HG03060 (cell line): ENCODE data around the gene MPRIP.

Experiments used
- ATAC-seq: cut with Tn5 transposase; IDR thresholded peaks from one replicate; pipeline ENCODE4 v1.9.1; 2021; ENCODE audit warnings: low read depth, moderate number of reproducible peaks; ENCODE audit not compliant: unreplicated experiment

Gene MPRIP

GRCh38 chr17:17225901-17226300, 183.6 kb downstream of the MPRIP start:
- ATAC-seq, result no peak

DNA sequence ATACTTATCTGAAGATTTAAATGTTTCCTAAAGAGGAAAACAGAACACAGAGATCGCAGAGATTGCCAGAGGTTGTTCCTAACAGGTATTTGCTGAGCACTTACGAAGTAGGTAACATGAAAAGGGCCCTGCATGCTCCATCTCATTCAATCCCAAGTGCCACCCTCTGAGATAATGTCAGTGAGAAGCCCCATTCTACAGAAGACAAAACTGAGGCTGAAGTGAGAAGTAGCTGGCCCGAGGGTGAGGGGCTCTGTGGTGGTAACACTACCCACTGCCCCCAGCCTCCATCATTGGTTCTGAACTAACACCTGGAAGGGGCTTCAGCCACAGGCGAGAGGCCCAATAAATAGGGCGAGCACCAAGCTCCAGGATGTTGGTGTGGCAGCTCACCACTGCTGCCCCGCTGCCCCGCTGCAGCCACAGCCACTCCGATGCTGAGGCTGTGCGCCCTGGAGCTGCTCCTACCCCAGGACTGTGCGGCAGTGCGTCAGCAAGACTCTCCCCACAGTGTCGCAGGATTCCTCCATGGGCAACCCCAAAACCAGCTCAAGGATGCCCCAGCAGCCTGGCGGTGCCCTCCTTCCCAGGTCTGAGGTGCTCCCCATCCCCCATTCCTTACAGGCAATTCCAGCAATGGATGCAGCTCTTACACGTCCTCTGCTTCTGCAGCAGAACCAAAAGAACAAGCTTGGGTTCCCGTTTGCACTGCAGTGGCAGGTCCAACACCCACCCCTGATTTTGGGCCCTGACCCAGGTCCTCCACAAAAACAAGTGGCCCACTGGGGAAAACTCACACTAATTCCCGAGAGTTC, 184.4 kb downstream of the MPRIP start:
- no peak for ATAC-seq

GRCh38 chr17:17227608-17228520, 185.6 kb downstream of the MPRIP start:
- no peak for ATAC-seq

DNA sequence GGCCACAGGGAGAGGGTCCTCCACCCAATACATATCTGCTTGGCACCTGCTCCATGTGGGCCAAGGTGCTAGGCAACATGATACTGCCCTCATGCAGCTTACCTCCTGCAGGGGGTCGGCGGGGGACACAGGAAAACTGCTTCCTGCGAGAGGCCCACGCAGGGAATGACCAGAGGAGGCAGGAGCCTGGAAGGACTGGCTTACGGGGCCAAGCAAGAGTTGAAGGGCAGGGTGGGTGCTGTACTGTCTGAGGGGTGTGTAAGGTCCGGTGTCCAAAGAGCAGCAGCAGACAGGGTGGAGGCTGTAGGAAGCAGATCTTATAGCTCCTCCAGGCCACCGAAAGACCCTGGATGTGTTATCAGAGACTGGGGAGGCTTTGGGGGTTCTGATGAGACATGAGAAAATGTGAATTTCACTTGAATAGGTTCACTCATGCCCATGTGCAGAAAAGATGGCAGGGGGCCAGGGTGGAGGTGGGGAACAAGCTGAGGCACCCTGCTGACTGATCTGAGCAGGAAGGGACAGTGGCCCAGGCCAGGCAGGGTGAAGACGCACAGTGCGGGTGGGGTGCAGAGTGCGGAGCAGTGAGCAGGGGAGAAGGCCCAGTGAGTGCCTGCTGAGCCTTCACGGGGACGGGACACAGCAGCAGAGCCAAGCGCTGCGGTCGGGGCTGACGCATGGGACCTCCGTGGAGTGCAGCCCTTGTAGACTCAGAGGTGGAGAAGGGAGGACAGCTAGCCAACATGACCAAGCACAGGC, 186.4 kb downstream of the MPRIP start:
- ATAC-seq, result no peak

- no peak for ATAC-seq
These were observed 187.4 kb downstream of the MPRIP start for GRCh38 chr17:17229416-17230384.

GRCh38 chr17:17231621-17232302, 189.5 kb downstream of the MPRIP start:
- no peak for ATAC-seq

DNA sequence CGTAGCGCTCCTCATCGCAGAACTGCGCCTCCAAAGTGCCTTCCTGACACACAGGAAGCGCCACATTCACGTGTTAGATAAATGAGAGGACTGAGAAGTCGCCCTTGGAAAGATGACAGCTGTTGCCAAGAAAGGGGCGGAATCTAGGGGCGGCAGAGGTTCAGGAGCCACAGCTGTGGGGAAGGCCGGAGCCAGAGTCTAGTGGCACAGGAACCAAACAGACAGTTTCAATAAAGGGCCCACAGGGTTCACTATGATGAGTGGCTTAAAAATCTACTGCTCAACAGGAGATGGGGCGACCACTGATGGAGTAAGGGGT, 190.0 kb downstream of the MPRIP start:
- no peak for ATAC-seq

DNA sequence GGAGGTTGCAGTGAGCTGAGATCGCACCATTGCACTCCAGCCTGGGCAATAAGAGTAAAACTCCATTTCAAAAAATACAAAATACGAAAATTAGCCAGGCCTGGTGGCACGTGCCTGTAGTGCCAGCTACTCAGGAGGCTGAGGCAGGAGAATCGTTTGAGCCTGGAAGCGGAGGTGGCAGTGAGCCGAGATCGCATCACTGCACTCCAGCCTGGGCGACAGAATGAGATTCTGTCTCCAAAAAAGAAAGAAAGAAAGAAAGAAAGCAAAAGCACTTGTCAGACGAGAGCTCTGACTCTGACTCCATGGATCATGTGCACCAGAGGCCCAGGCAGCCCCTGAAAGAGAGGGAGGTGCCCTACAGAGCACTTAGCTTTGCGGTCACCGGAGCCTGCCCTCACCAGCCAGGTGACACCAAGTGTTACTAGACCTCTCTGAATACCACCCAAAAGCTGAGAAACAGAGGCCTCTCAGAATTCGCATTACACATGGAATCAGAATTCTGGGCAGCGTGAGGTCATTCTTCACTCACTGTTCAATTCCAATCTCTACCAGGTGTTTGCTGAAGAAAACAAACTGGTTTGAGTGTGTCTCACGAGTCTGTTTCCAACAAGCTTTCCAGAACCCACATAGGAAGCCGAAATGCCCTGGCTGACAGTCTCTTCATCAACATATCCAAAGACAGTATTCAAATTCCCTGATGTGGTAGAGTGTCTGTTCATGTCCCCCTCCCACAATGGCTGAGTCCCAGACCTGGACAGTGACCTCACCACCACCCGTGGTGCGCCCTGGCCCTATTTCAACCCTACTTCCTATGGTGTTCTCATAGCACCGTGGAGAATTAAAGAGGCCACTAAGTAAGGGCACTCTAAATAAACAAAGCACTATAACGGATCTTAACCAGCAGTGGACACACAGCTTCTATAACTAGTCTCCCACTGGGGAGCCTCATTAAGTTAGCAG, 193.2 kb downstream of the MPRIP start:
- no peak for ATAC-seq

- no peak for ATAC-seq
These were observed 194.2 kb downstream of the MPRIP start for GRCh38 chr17:17236295-17237025.

DNA sequence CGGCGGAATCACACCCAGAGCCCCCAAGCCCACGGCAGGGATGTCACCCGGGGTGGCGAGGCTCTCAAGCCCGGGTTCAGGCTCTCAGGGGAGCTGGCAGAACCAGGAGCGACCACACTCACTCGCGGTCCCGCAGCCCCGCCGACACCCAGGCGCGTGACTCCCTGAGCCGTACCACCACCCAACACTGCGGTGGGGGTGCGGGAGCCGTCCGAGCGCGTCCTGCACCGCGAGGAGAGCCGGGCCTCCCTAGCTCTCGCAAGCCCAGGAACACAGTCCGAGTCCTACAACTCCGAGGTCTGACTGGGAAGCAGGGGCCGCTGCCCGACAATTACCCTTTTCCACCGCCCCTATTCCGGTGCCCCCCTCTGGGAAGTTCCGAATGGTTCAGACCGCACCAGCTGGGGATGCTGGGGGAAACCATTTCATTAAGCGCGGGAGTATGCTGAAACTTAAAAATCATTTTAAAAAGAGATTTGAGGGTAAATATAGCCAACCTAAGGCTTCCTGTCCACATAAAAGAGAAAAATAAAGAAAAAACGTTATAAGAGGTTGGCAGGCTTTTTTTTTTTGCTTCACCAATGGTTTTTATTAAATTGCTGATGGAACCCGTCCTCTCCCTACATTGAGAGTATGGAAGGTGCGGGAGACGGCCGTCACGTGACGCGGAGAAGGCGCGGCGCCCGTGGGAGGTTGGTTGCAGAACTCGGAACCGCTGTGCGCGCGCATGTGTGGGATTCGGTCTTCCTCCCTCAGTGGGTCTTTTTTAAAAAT, 195.0 kb downstream of the MPRIP start, which contains the start of gene FLCN:
FLCN (minus strand) TSS at position 143 of the 774 bp plus-strand sequence. CDS start 9,031 bp downstream, outside the sequence.
- ATAC-seq, result peak; percentile 56

GRCh38 chr17:17239832-17240231, 197.6 kb downstream of the MPRIP start:
- ATAC-seq, result no peak

DNA sequence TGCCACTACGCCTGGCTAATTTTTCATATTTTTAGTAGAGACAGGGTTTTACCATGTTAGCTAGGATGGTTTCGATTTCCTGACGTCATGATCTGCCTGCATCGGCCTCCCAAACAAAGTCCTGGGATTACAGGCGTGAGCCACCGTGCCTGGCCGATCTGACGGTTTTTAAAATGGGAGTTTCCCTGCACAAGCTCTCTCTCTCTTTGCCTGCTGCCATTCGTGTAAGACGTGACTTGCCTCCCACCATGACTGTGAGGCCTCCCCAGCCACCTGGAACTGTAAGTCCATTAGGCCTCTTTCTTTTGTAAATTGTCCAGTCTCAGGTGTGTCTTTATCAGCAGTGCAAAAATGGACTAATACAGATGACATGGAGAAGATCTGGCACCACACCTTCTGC, 199.4 kb downstream of the MPRIP start:
- no peak for ATAC-seq

DNA sequence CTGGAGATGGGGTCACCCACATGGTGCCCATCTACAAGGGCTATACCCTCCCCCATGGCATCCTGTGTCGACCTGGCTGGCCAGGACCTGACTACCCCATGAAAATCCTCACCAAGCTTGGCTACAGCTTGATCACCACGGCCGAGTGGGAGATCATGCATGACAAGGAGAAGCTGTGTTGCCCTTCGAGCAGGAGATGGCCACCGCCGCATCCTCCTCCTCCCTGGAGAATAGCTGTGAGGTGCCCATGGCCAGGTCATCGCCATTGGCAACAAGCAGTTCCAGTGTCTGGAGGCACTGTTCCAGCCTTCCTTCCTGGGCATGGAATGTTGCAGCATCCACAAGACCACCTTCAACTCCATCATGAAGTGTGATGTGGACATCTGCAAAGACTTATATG, 200.0 kb downstream of the MPRIP start:
- no peak for ATAC-seq
